ENCODE measurements around the gene ZNF70. TPM values are rescaled to one million over a fixed set of nuclear protein-coding genes. Genes with fewer than 3 reads are reported as not detected.

The ZNF70 gene
- total and polyA plus RNA-seq, 9 of the 15 experiments (the other 6 are each of a cell fraction or from before 2014, with no cell fraction given): 0.14 to 3.3 (median 1.4) TPM

DNA sequence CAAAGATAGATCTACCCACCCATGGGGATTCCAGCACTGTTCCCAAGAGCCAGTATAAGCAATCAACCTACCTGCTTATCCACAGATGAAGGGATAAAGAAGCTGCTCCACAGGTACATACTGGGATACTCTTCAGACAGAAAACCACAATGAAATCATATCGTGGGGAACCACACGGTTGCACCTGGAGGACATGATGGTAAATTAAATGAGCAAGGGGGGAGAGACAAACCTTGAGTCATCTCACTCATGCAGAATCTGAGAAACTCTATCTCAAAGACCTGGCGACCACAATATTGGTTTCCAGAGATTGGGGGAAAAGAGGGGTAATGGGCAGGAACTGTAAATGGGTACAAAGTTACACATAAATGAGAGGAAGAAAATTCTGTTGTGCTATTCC, 45.6 kb downstream of the ZNF70 start (continued):
- TF ChIP-seq NKRF (IDR thresholded peaks at IDR 0.05; ENCODE audit: borderline replicate concordance) (no peak), ZNF445 (CRISPR knock-in tag; IDR thresholded peaks at IDR 0.05; ENCODE audit: low read depth) (no peak), NUFIP1 (IDR thresholded peaks at IDR 0.05; ENCODE audit: partially characterized antibody) (no peak), MTA2 (IDR thresholded peaks at IDR 0.05; ENCODE audit: low read depth) (no peak)

DNA sequence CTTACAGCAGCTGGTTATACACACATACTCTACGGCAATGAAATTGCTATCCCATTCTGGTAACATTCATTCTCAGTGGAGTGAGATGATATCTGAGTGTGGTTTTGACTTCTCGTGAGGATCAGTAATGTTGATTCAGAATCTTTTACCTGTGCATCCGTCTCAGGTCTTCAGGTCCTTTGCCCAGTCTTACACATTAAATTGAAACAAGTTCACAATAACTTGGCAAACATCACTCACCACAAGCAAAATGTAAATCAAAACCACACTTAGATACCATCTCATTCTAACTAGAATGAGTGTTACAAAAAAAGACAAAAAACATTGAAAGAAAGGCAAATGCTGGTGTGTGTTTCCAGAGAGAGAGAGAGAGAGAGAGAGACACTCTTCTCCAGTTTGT, 46.1 kb downstream of the ZNF70 start:
- in situ Hi-C loops (cut with MboI): no loop called here
- Histone ChIP-seq H3K4me3 (no peak overlapping the region), H3K36me3 (ENCODE audit: control insufficient read depth, insufficient read depth, low read length) (peaks cover 96% of the 10 kb centered on the region), H3K9ac (ENCODE audit: insufficient read depth in 1 of 2, low read depth in 2 of 2, low read length in 2 of 2) (no peak overlapping the region), H4K20me1 (replicated peaks; ENCODE audit: control insufficient read depth, insufficient read depth, low read length) (no peaks in the 10 kb centered on the region), H3K27ac (ENCODE audit: extremely low read depth, low read depth, low read length) (no peak overlapping the region), H3K9me1 (ENCODE audit: control insufficient read depth, insufficient read depth, low read length) (no peaks in the 10 kb centered on the region), H3K79me2 (ENCODE audit: control insufficient read depth, insufficient read depth, low read length) (peaks cover 27% of the 10 kb centered on the region), H2AFZ (ENCODE audit: low read depth, low read length) (no peak overlapping the region), H3K9me3 (replicated peaks; ENCODE audit: control insufficient read depth, insufficient read depth, low read depth, low read length) (no peaks in the 10 kb centered on the region), H3K4me1 (replicated peaks in 1 of 2; ENCODE audit: control insufficient read depth in 2 of 2, insufficient read depth in 2 of 2, low read length in 2 of 2) (no peaks in the 10 kb centered on the region), H3K4me2 (ENCODE audit: insufficient read depth, low read length) (no peak overlapping the region), H3K27me3 (ENCODE audit: control insufficient read depth in 2 of 2, insufficient read depth in 2 of 2, low read length in 2 of 2) (no peaks in the 10 kb centered on the region)
- intact Hi-C loops (cut with micrococcal nuclease): no loop called here
- no peak for FAIRE-seq
- CTCF ChIA-PET (ENCODE audit: low intra/inter-chr PET ratio): no interaction called here
- no peak for DNase-seq (ENCODE audit: extremely low read depth in 1 of 4, low spot score in 3 of 4)
- BruUV-seq (replicated peaks): no TSS peak
- POLR2A ChIA-PET: no interaction called here
- 84% methylated on average over 3 of the region's 3 CpGs for WGBS (ENCODE audit: insufficient coverage, low coverage, missing lambda C conversion rate)
- no peak for ATAC-seq
- no peak for TF ChIP-seq ZNF224 (CRISPR knock-in tag; IDR thresholded peaks at IDR 0.05)
- no peak for TF ChIP-seq PTRF (tag; IDR thresholded peaks at IDR 0.05)
- TF ChIP-seq, protein P1, sequence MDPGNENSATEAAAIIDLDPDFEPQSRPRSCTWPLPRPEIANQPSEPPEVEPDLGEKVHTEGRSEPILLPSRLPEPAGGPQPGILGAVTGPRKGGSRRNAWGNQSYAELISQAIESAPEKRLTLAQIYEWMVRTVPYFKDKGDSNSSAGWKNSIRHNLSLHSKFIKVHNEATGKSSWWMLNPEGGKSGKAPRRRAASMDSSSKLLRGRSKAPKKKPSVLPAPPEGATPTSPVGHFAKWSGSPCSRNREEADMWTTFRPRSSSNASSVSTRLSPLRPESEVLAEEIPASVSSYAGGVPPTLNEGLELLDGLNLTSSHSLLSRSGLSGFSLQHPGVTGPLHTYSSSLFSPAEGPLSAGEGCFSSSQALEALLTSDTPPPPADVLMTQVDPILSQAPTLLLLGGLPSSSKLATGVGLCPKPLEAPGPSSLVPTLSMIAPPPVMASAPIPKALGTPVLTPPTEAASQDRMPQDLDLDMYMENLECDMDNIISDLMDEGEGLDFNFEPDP (CRISPR knock-in tag; IDR thresholded peaks at IDR 0.05): no peak
- TF ChIP-seq ZBTB1 (CRISPR knock-in tag; IDR thresholded peaks at IDR 0.05; ENCODE audit: borderline replicate concordance, low read depth): no peak
- no peak for TF ChIP-seq ZNF347 (CRISPR knock-in tag; IDR thresholded peaks at IDR 0.05; ENCODE audit: low read depth)
- TF ChIP-seq ZNF3 (CRISPR knock-in tag; IDR thresholded peaks at IDR 0.05): no peak
- TF ChIP-seq CEBPB (tag; IDR thresholded peaks at IDR 0.05): no peak
- no peak for TF ChIP-seq TFAM (CRISPR knock-in tag; conservative IDR thresholded peaks at IDR 0.05)

All from K562 (cell line).